PC-3 (cell line): ENCODE results near the gene PNMA1. TPM values are rescaled to one million over a fixed set of nuclear protein-coding genes. Genes with fewer than 3 reads are reported as not detected.
A peak's percentile ranks its signal among the peaks of the same experiment; 100 is the strongest.

Experiments
- ATAC-seq: fragments of 200-7000 bp; cut with Tn5 transposase; 2 replicates; pipeline ENCODE4 v1.9.1; 2020; ENCODE audit warnings: mild to moderate bottlenecking, moderate library complexity
- Bru-seq: library from RNA; stranded (reverse); fragments of 400-500 nt; gene quantifications from one replicate; lab custom pipeline; 2021; lab: Mats Ljungman, UMichigan
- BruChase-seq, 2 experiments: library from RNA; stranded (reverse); fragments of 400-500 nt; gene quantifications; one replicate each; lab custom pipeline; 2021; lab: Mats Ljungman, UMichigan
- BruUV-seq: library from RNA; stranded (reverse); fragments of 400-500 nt; replicated peaks from 2 replicates; lab custom pipeline; 2021; lab: Mats Ljungman, UMichigan
- CTCF ChIA-PET: fragments of 300-600 bp; sonication (Branson Sonifier 250); formaldehyde crosslinking; loops from one replicate; lab custom pipeline; 2022; ENCODE audit warnings: antibody characterized with exemption; lab: Charles Lee
- POLR2A ChIA-PET: fragments of 300-600 bp; sonication (Branson Sonifier 250); formaldehyde crosslinking; loops from one replicate; lab custom pipeline; 2022; ENCODE audit warnings: antibody characterized with exemption; ENCODE audit not compliant: unreplicated experiment; lab: Charles Lee
- DNase-seq: peaks from one replicate; pipeline ENCODE4 v3.0.0-alpha.2; 2015
- H2AFZ ChIP-seq: fragments of 300-600 bp; sonication (generic); 2 replicates; pipeline ENCODE4 v1.6.0; 2016; ENCODE audit warnings: antibody characterized with exemption, low read length
- H3F3A ChIP-seq: fragments of 300-600 bp; sonication (generic); one replicate; pipeline ENCODE4 v1.6.0; 2017; ENCODE audit warnings: antibody characterized with exemption, low read length, control low read depth, mild to moderate bottlenecking; ENCODE audit not compliant: unreplicated experiment
- H3K27ac ChIP-seq: fragments of 300-600 bp; sonication (generic); 2 replicates; pipeline ENCODE4 v1.5.1; 2016; ENCODE audit warnings: mild to moderate bottlenecking, low read length
- H3K27me3 ChIP-seq: fragments of 300-600 bp; sonication (generic); 2 replicates; pipeline ENCODE4 v1.6.1; 2016; ENCODE audit warnings: low read length, mixed read lengths
- H3K36me3 ChIP-seq: fragments of 300-600 bp; sonication (generic); 2 replicates; pipeline ENCODE4 v1.6.1; 2016; ENCODE audit warnings: low read depth, mixed run types, low read length, mixed read lengths
- H3K4me1 ChIP-seq: fragments of 300-600 bp; sonication (generic); 2 replicates; pipeline ENCODE4 v1.5.1; 2016; ENCODE audit warnings: low read length; ENCODE audit not compliant: insufficient read depth
- H3K4me2 ChIP-seq: fragments of 300-600 bp; sonication (generic); 2 replicates; pipeline ENCODE4 v1.6.0; 2016; ENCODE audit warnings: low read length
- H3K4me3 ChIP-seq: fragments of 300-600 bp; sonication (generic); 2 replicates; pipeline ENCODE4 v1.5.1; 2016; ENCODE audit warnings: mild to moderate bottlenecking, low read length, mixed read lengths
- H3K79me2 ChIP-seq: fragments of 300-600 bp; sonication (generic); 2 replicates; pipeline ENCODE4 v1.6.1; 2017; ENCODE audit warnings: low read length, mixed read lengths
- H3K9ac ChIP-seq: fragments of 300-600 bp; sonication (generic); 2 replicates; pipeline ENCODE4 v1.6.0; 2016; ENCODE audit warnings: mild to moderate bottlenecking, low read length
- H3K9me2 ChIP-seq: fragments of 300-600 bp; sonication (generic); replicated peaks from 2 replicates; pipeline ENCODE4 v1.6.1; 2016; ENCODE audit warnings: mixed run types, low read length, mixed read lengths
- H3K9me3 ChIP-seq: fragments of 300-600 bp; sonication (generic); 2 replicates; pipeline ENCODE4 v1.6.1; 2016; ENCODE audit warnings: low read length, mixed read lengths
- H4K20me1 ChIP-seq: fragments of 300-600 bp; sonication (generic); 2 replicates; pipeline ENCODE4 v1.6.1; 2016; ENCODE audit warnings: low read length, mixed read lengths
- CTCF ChIP-seq: fragments of 300-600 bp; sonication (generic); conservative IDR thresholded peaks from 2 replicates; pipeline ENCODE4 v1.5.1; 2017; ENCODE audit warnings: antibody characterized with exemption, low read depth, mild to moderate bottlenecking, low read length
- EZH2 ChIP-seq: fragments of 300-600 bp; sonication (generic); IDR thresholded peaks from one replicate; pipeline ENCODE4 v1.6.1; 2017; ENCODE audit warnings: antibody characterized with exemption, mild to moderate bottlenecking, low read length; ENCODE audit not compliant: unreplicated experiment
- EZH2phosphoT487 ChIP-seq: fragments of 300-600 bp; sonication (generic); IDR thresholded peaks from 2 replicates; pipeline ENCODE4 v1.6.1; 2018; ENCODE audit warnings: mild to moderate bottlenecking, antibody characterized with exemption, low read length, borderline replicate concordance
- intact Hi-C: fragments of 100-400 bp; cut with micrococcal nuclease; formaldehyde crosslinking; loops from 2 replicates; pipeline ENCODE4 v1.9.0; 2023
- long read RNA-seq: library from polyadenylated mRNA; unstranded; transcript quantifications from one replicate; pipeline ENCODE4 v2.0.0, GENCODE V29; 2021; ENCODE audit not compliant: unreplicated experiment
- total RNA-seq: library from RNA; depleted of rRNA; stranded (reverse); fragments of >200 nt; gene quantifications from 2 replicates; pipeline ENCODE4 v1.2.3, GENCODE V29; 2014; rRNA removed

Gene PNMA1
- total RNA-seq, result 30.8 and 36.7 TPM in 2 replicates
- Bru-seq, nascent RNA, result percentile 99 among the genes with signal in this experiment
- percentile 100 among the genes with signal in this experiment for BruChase-seq, experiment 1, labeled RNA remaining after a 6-hour chase
- percentile 100 among the genes with signal in this experiment for BruChase-seq, experiment 2, labeled RNA remaining after a 2-hour chase
- long read RNA-seq, transcript PNMA1-201 (1 exons, 2,590 nt), result major isoform, 1,410 of 1,411 reads
- long read RNA-seq, partial matches to known transcripts, result 0 of 1,411 reads
- long read RNA-seq, other reads (novel, unspliced or antisense), result 1 of 1,411 reads

GRCh38 chr14:73713803-73714655 lies at the start of gene PNMA1:
TSS of gene PNMA1 (minus strand) at chr14:73714384. CDS start at chr14:73713639, 745 bp downstream.
- Histone ChIP-seq H3K4me2 (peak within 1 kb of the TSS; percentile 90), H2AFZ (peak within 1 kb of the TSS; percentile 74), H3K27ac (peak within 1 kb of the TSS; percentile 78), H3K9ac (peak within 1 kb of the TSS; percentile 96), H3K4me3 (peak within 1 kb of the TSS; percentile 99), H3K79me2 (peaks cover 44% of the 10 kb centered on the region), H3K36me3 (peaks cover 2% of the 10 kb centered on the region; the same call in 1 of the 2 replicates), H3F3A (peaks cover 5% of the 10 kb centered on the region), H3K27me3 (no peaks in the 10 kb centered on the region), H3K4me1 (peaks cover 14% of the 10 kb centered on the region), H3K9me2 (no peaks in the 10 kb centered on the region), H4K20me1 (peaks cover 16% of the 10 kb centered on the region), H3K9me3 (no peaks in the 10 kb centered on the region)
- CTCF ChIA-PET, result interaction anchor here (0.5 kb wide), 1 partner anchor 1294 kb away, joined by 3 read pairs; no protein-coding TSS in a partner anchor
- TF ChIP-seq EZH2, result no peak
- no peak for TF ChIP-seq EZH2phosphoT487
- no peak for TF ChIP-seq CTCF
- POLR2A ChIA-PET, result interaction anchor here (0.6 kb wide), 4 partner anchors 10 to 172 kb away, joined by 4 to 9 read pairs (median 8); partner anchors contain the start of gene ZNF410
- intact Hi-C loops, result loop anchor here (5.0 kb wide), 2 partner anchors 52 to 82 kb away; no protein-coding TSS in a partner anchor
- DNase-seq (peak; percentile 85), ATAC-seq (peak; percentile 71)
- BruUV-seq, result no TSS peak

GRCh38 chr14:73763396-73763795 lies 49.2 kb upstream of the PNMA1 start:
- Histone ChIP-seq H3K27ac (no peak overlapping the region), H4K20me1 (no peaks in the 10 kb centered on the region), H3K4me3 (no peak overlapping the region), H3K27me3 (no peaks in the 10 kb centered on the region), H3F3A (no peaks in the 10 kb centered on the region), H3K79me2 (peaks cover 90% of the 10 kb centered on the region), H3K4me2 (no peak overlapping the region), H3K9ac (no peak overlapping the region), H3K36me3 (no peaks in the 10 kb centered on the region), H3K4me1 (peaks cover 28% of the 10 kb centered on the region), H3K9me3 (no peaks in the 10 kb centered on the region), H3K9me2 (no peaks in the 10 kb centered on the region), H2AFZ (no peak overlapping the region)
- POLR2A ChIA-PET, result no interaction called here
- DNase-seq (no peak), ATAC-seq (no peak)
- intact Hi-C loops, result no loop called here
- no peak for TF ChIP-seq EZH2phosphoT487
- TF ChIP-seq EZH2, result no peak
- TF ChIP-seq CTCF, result no peak
- CTCF ChIA-PET, result no interaction called here
- no TSS peak for BruUV-seq
